Sigmoid colon (tissue), 7 donors: ENCODE results near the gene FOXRED1. TPM values are rescaled to one million over a fixed set of nuclear protein-coding genes. Genes with fewer than 3 reads are reported as not detected.

Source experiments
- DNase-seq: peaks from one replicate; pipeline ENCODE4 v3.0.0-alpha.2; 2019
- H3K27ac ChIP-seq, 4 donors: fragments of 200-600 bp; sonication (generic); one replicate each; pipeline ENCODE4 v1.5.1; 2016 to 2019; ENCODE audit warnings: mild to moderate bottlenecking in 1 of 4
- H3K27me3 ChIP-seq, 3 donors: fragments of 200-600 bp; sonication (generic); one replicate each; pipeline ENCODE4 v1.5.1; 2019; ENCODE audit warnings: mild to moderate bottlenecking in 1 of 3
- H3K36me3 ChIP-seq, 4 donors: fragments of 200-600 bp; sonication (generic); one replicate each; pipeline ENCODE4 v1.5.1; 2016 to 2019
- H3K4me1 ChIP-seq, 4 donors: fragments of 200-600 bp; sonication (generic); one replicate each; pipeline ENCODE4 v1.5.1; 2017 to 2019
- H3K4me3 ChIP-seq, 4 donors: fragments of 200-600 bp; sonication (generic); one replicate each; pipeline ENCODE4 v1.5.1; 2017 to 2019; ENCODE audit warnings: mild to moderate bottlenecking in 2 of 4, moderate library complexity in 1 of 4
- H3K9me3 ChIP-seq, 4 donors: fragments of 200-600 bp in 3 of 4; sonication (generic) in 3 of 4; one replicate each; pipeline versions ENCODE4 v1.5.1 to v1.6.1; 2013 to 2019
- EP300 ChIP-seq, 4 donors: sonication (generic); formaldehyde crosslinking; IDR thresholded peaks; one replicate each; pipeline ENCODE4 v1.6.1; 2017; ENCODE audit warnings: antibody characterized with exemption in 4 of 4
- POLR2A ChIP-seq, 2 donors: fragments of 450-650 bp; IDR thresholded peaks; one replicate each; pipeline ENCODE4 v1.6.1; 2016; ENCODE audit warnings: antibody characterized with exemption in 2 of 2, mild to moderate bottlenecking in 2 of 2, moderate library complexity in 2 of 2
- POLR2AphosphoS5 ChIP-seq, 4 donors: sonication (generic); formaldehyde crosslinking; IDR thresholded peaks; one replicate each; pipeline ENCODE4 v1.6.1; 2017; ENCODE audit warnings: antibody characterized with exemption in 4 of 4
- WGBS, 2 donors: extraction: QIAGEN DNeasy Blood & Tissue Kit; methylation state at CpG; one replicate each; pipeline ENCODE4 v1.1.7; 2013; 5-methylcytosine and 5-hydroxymethylcytosine counted together
- intact Hi-C: fragments of 100-400 bp; cut with DNase I; formaldehyde crosslinking; loops from one replicate; pipeline ENCODE4 v1.15.1; 2023
- polyA plus RNA-seq, 3 donors: library from polyadenylated mRNA; stranded (reverse); fragments of 200-250 nt; gene quantifications; one replicate each; pipeline ENCODE4 v1.2.3, GENCODE V29; 2013
- total RNA-seq, 4 donors: library from RNA; depleted of rRNA; stranded (reverse); fragments of >200 nt; gene quantifications; one replicate each; pipeline ENCODE4 v1.1.0, GENCODE V29; 2016
- TF ChIP-seq, protein P1 (sequence below), 4 experiments: fragments of 450-650 bp in 3 of 4; fragments of 200-600 bp in 1 of 4; IDR thresholded peaks; one replicate each; pipeline ENCODE4 v1.5.1; 2016 to 2019; ENCODE audit warnings: antibody characterized with exemption in 4 of 4, mild to moderate bottlenecking in 3 of 4, moderate library complexity in 2 of 4
- donor health status: healthy with polysubstance abuse.
- donor health status: Bipolar disorder and iron deficiency.
- donor health status: healthy.

The FOXRED1 gene
- total and polyA plus RNA-seq, 7 donors = 10.8 to 46.0 (median 16.0) TPM

DNA sequence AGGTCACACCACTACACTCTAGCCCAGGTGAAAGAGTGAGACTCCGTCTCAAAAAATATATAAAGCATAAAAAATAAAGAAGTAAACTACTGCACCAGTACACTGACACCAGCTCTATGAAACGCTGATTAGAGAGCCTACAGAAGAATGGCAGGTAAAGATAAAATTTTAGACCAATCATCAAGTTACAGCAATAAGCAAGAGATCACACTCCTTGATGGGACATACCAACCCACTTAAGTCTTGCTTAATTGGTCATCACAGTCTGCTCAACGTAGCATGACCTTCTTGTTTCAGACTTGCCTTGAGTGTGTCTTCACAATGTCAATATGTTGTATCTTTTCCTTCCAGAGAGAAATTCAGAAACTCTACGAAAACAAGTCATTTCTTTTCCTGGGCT lies 12.7 kb upstream of the FOXRED1 start:
- no peak for DNase-seq
- WGBS, 2 donors = 94 to 96% methylated on average over 4 of the region's 4 CpGs
- intact Hi-C loops = no loop called here
- Histone ChIP-seq H3K36me3 (peaks cover 6 to 43% (median 7%) of the 10 kb centered on the region in 4 donors), H3K4me1 (no peaks in the 10 kb centered on the region), H3K27ac (no peak overlapping the region), H3K4me3 (no peak overlapping the region), H3K9me3 (no peaks in the 10 kb centered on the region), H3K27me3 (no peaks in the 10 kb centered on the region)
- TF ChIP-seq POLR2AphosphoS5 (IDR thresholded peaks at IDR 0.05) (no peak), POLR2A (IDR thresholded peaks at IDR 0.05) (no peak), EP300 (IDR thresholded peaks at IDR 0.05) (no peak)
- TF ChIP-seq, protein P1, sequence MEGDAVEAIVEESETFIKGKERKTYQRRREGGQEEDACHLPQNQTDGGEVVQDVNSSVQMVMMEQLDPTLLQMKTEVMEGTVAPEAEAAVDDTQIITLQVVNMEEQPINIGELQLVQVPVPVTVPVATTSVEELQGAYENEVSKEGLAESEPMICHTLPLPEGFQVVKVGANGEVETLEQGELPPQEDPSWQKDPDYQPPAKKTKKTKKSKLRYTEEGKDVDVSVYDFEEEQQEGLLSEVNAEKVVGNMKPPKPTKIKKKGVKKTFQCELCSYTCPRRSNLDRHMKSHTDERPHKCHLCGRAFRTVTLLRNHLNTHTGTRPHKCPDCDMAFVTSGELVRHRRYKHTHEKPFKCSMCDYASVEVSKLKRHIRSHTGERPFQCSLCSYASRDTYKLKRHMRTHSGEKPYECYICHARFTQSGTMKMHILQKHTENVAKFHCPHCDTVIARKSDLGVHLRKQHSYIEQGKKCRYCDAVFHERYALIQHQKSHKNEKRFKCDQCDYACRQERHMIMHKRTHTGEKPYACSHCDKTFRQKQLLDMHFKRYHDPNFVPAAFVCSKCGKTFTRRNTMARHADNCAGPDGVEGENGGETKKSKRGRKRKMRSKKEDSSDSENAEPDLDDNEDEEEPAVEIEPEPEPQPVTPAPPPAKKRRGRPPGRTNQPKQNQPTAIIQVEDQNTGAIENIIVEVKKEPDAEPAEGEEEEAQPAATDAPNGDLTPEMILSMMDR (IDR thresholded peaks at IDR 0.05) = no peak

DNA sequence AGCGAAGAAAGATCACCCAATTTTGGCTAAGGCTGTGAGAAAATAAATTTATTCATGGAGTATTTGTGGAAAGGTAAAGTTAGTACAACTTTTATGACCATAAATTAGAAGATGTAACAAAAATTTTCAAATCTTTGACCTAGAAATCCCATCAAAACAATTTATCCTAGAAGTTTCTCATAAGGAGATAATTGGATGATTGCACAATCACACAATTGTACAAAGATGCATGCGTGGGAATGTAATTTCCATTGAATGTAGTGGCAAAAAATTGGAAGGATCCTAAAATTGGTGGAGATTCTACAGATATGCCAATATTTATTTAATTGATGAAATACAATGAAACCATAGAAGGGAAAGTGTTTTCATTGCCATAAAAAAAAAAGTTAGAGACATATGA lies 11.8 kb upstream of the FOXRED1 start:
- no peak for DNase-seq
- H3K27ac ChIP-seq = no peak overlapping the region
- no peaks in the 10 kb centered on the region for H3K4me1 ChIP-seq
- intact Hi-C loops = no loop called here
- H3K9me3 ChIP-seq = no peaks in the 10 kb centered on the region
- TF ChIP-seq POLR2A (IDR thresholded peaks at IDR 0.05) (no peak), EP300 (IDR thresholded peaks at IDR 0.05) (no peak), POLR2AphosphoS5 (IDR thresholded peaks at IDR 0.05) (no peak)
- TF ChIP-seq, protein P1 (IDR thresholded peaks at IDR 0.05) = no peak
- peaks cover 6 to 52% (median 10%) of the 10 kb centered on the region in 4 donors for H3K36me3 ChIP-seq
- H3K27me3 ChIP-seq = no peaks in the 10 kb centered on the region
- WGBS, 2 donors = 91 to 92% methylated on average over 2 of the region's 2 CpGs
- no peak overlapping the region for H3K4me3 ChIP-seq

DNA sequence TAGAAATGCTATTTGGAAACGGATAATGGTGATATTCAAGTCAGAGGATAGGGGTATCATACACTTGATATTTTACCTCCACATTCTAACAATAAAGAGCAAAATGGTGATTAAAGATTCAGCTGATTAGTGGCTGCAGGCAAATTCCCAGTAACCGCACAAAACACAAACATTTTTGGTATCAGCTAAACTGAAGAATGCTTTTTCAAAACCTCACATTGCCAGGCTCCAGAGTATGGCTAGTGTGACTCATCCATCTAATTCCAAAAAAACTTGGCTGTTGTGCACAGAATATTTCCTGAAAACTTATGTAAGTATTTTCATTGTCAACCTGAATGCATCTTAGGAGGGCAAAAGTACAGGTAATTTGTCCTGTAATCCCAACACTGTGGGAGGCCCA lies 11.2 kb upstream of the FOXRED1 start:
- TF ChIP-seq POLR2AphosphoS5 (IDR thresholded peaks at IDR 0.05) = no peak
- no peak for TF ChIP-seq EP300 (IDR thresholded peaks at IDR 0.05)
- TF ChIP-seq, protein P1 (IDR thresholded peaks at IDR 0.05) = no peak
- TF ChIP-seq POLR2A (IDR thresholded peaks at IDR 0.05) = no peak
- peaks cover 6 to 58% (median 14%) of the 10 kb centered on the region in 4 donors for H3K36me3 ChIP-seq
- no peaks in the 10 kb centered on the region for H3K27me3 ChIP-seq
- 88 to 89% methylated on average over 2 of the region's 2 CpGs for WGBS, 2 donors
- no peak overlapping the region for H3K4me3 ChIP-seq
- intact Hi-C loops = no loop called here
- no peak for DNase-seq
- H3K4me1 ChIP-seq = no peaks in the 10 kb centered on the region
- no peaks in the 10 kb centered on the region for H3K9me3 ChIP-seq
- no peak overlapping the region for H3K27ac ChIP-seq

DNA sequence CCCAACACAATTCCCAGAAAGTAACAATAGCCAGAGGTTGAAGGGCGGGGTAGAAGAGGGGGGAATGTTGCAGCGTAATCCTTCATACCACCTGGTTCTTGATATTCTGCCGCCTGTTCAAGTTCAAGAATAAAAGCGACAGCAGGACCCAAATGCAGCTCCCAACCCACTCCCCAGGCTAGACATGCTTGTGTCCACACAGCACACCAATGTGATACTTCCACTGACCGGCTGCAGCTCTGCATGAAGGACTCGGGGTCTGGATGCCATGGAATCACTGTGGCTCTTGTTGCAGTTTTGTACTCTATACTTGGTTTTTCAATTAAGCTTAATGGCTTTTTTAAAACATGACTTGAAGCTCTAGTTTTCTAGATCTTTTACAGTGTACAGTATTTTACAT lies 6.7 kb upstream of the FOXRED1 start:
- Histone ChIP-seq H3K4me1 (peaks cover 0 to 3% (median under 1%) of the 10 kb centered on the region in 4 donors), H3K4me3 (no peak overlapping the region), H3K36me3 (peaks cover 19 to 75% (median 42%) of the 10 kb centered on the region in 4 donors), H3K27me3 (no peaks in the 10 kb centered on the region), H3K9me3 (no peaks in the 10 kb centered on the region), H3K27ac (no peak overlapping the region)
- intact Hi-C loops = loop anchor here (10.0 kb wide), 1 partner anchor 667 kb away; the partner anchor contains the start of gene STT3A
- no peak for TF ChIP-seq POLR2A (IDR thresholded peaks at IDR 0.05)
- no peak for TF ChIP-seq EP300 (IDR thresholded peaks at IDR 0.05)
- no peak for TF ChIP-seq POLR2AphosphoS5 (IDR thresholded peaks at IDR 0.05)
- TF ChIP-seq, protein P1 (IDR thresholded peaks at IDR 0.05) = no peak
- DNase-seq = no peak
- WGBS, 2 donors = 95 to 96% methylated on average over 6 of the region's 6 CpGs

DNA sequence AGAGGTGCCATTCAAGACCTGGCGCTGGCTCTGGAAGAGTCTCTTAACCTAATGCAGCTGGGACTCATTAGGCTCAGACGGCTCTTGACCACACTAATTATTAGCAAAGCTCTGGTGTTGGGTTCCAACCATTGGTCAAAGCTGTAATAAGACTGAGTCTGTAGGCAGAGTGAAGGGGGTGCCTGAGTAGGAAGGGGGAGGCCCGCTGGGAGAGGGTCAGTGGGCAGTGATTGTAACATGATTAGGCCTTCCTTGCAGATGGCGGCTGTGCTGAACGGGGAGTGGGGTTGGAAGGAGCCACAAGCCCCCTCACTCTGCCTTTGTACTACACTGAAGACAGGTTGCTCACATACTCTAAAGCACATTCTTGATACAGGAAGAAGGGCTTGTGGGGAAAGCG lies 5.5 kb upstream of the FOXRED1 start:
- Histone ChIP-seq H3K27ac (no peak overlapping the region), H3K4me3 (no peak overlapping the region), H3K36me3 (peaks cover 18 to 66% (median 42%) of the 10 kb centered on the region in 4 donors), H3K9me3 (no peaks in the 10 kb centered on the region), H3K27me3 (no peaks in the 10 kb centered on the region), H3K4me1 (peaks cover 0 to 14% (median 8%) of the 10 kb centered on the region in 4 donors)
- intact Hi-C loops = loop anchor here (10.0 kb wide), 1 partner anchor 669 kb away; the partner anchor contains the start of gene STT3A
- WGBS, 2 donors = 90 to 91% methylated on average over 6 of the region's 6 CpGs
- TF ChIP-seq, protein P1 (IDR thresholded peaks at IDR 0.05) = no peak
- TF ChIP-seq EP300 (IDR thresholded peaks at IDR 0.05) = no peak
- TF ChIP-seq POLR2A (IDR thresholded peaks at IDR 0.05) = no peak
- no peak for TF ChIP-seq POLR2AphosphoS5 (IDR thresholded peaks at IDR 0.05)
- no peak for DNase-seq
